ENCODE results near the gene RAB6D.
"Not testable (repeated sequence)": the region's sequence is repeated elsewhere in the genome, so short reads cannot be mapped to it uniquely, and the experiment has no call there.

RAB6D gene

DNA sequence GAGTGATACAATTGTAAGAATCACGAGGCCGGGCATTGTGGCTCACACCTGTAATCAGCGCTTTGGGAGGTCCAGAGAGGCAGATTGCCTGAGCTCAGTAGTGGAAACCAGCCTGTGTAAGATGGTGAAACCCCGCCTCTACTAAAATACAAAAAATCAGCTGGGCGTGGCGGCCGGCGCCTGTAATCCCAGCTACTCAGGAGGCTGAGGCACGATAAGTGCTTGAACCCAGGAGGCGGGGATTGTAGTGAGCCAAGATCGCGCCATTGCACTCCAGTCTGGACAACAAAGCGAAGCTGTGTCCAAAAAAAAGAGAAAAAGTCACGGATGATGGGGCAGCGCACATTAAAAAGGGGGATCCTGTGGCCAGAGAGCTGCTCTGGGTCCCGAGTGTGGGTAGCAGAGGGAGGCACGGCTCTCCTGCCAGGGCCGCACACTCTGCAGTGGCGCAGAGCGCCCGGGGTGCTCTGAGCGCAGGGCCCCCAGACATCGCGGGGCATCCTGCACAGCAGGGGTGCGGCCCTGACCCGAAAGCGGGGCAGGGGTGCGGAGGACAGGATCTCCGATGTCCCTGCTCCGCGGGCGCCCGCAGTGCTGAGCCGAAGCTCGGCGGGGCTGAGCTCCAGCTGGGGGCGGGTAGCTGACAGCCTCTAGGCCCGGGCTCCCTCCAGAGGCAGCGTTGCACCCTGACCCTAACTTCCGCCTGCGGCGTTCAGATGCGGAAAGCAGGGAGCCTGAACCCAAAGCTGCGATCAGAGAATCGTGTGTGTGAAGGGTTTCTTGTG lies 30.4 kb upstream of the RAB6D start:
- Histone ChIP-seq H3K4me1 (ENCODE audit: control insufficient read depth, insufficient read depth, low read length) (no peaks in the 10 kb centered on the region), H3K36me3 (ENCODE audit: control insufficient read depth, insufficient read depth, low read length) (no peaks in the 10 kb centered on the region), H3K4me3 (ENCODE audit: low read depth, low read length) (peak overlapping the region; percentile 65), H3K9me3 (ENCODE audit: control insufficient read depth, insufficient read depth, low read length) (no peaks in the 10 kb centered on the region), H3K27me3 (ENCODE audit: control insufficient read depth, insufficient read depth, low read length) (peaks cover 18% of the 10 kb centered on the region), H3K27ac (ENCODE audit: low read depth, low read length) (no peak overlapping the region), H3K9ac (ENCODE audit: low read depth, low read length) (0 out of 2 replicates have a peak overlapping the region, but pooled peaks have one; percentile 3)

DNA sequence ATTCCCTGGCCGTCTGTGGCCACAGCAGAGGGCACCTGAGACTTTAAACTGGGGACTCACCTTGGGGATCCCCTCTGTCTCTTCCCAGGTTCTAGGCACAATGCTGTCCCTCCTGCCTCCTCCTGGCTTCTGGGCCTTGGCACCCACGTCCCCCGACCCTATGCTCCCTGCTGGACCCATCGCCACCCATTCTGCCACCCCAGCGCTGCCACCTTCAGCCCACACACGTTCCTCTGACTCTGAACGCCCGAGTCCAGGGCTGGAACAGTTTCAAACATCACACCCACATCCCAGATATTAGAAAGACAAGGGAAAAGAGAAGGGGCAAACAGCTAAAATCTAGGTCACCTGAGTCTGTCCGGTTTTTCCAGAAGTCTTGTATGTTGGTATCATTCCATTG lies 28.0 kb upstream of the RAB6D start:
- H3K36me3 ChIP-seq (ENCODE audit: control insufficient read depth, insufficient read depth, low read length); H3K27ac ChIP-seq (ENCODE audit: low read depth, low read length); H3K9ac ChIP-seq (ENCODE audit: low read depth, low read length); H3K4me3 ChIP-seq (ENCODE audit: low read depth, low read length); H3K9me3 ChIP-seq (ENCODE audit: control insufficient read depth, insufficient read depth, low read length); H3K4me1 ChIP-seq (ENCODE audit: control insufficient read depth, insufficient read depth, low read length): not testable (repeated sequence)
- peaks cover 18% of the 10 kb centered on the region for H3K27me3 ChIP-seq (ENCODE audit: control insufficient read depth, insufficient read depth, low read length)

DNA sequence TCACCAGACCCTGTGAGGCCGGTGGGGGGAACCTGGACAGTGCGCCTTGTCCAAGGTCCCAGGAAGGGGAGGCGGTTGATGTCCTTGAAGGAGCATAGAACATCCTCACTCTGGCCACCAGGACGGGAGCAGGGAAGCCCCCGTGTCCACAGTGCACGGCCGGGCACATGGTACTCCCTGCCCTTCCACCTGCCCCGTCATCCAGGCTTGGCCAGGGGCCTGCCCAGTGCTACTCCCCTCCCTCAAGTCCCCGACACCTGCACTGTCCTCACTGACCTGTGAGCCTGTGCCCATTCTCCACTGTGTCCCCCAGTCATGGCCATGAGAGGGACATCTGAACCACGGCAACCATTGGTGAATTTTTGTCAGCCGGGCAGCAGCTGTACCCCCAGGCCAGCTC lies 27.5 kb upstream of the RAB6D start:
- not testable (repeated sequence) for H3K4me1 ChIP-seq (ENCODE audit: control insufficient read depth, insufficient read depth, low read length); H3K9ac ChIP-seq (ENCODE audit: low read depth, low read length); H3K27ac ChIP-seq (ENCODE audit: low read depth, low read length); H3K4me3 ChIP-seq (ENCODE audit: low read depth, low read length); H3K36me3 ChIP-seq (ENCODE audit: control insufficient read depth, insufficient read depth, low read length); H3K9me3 ChIP-seq (ENCODE audit: control insufficient read depth, insufficient read depth, low read length)
- peaks cover 18% of the 10 kb centered on the region for H3K27me3 ChIP-seq (ENCODE audit: control insufficient read depth, insufficient read depth, low read length)

DNA sequence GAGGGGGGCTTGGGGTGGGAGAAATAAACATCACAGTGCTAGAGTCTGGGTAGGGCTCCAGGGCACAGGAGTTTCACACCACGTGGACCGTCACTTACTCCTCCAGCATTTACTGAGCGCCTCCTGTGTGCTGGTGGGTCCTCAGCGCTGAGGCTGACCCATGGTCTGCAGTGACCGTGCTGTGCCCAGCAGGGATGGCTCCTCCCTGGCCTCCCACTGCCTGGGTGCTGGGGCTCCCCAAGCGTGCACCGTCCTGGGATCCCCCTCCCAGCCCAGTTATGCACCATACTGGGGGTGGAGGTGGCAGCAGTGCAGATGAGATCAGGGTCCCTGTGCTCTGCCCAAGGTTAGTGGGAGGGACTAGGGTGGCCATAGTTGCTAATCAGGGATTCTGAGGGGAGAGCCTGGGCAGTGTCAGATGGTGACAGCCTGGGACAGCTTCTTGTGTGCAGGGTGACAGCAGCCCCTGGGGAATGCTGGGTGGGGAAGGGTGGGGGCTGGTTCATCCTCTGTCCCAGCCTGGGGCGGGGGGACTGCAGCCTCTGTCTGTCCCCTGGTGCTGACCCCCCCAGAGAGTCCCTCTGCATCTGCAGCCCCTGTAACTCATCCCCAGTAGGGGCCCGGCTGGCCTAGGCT lies 26.6 kb upstream of the RAB6D start:
- not testable (repeated sequence) for H3K36me3 ChIP-seq (ENCODE audit: control insufficient read depth, insufficient read depth, low read length); H3K9ac ChIP-seq (ENCODE audit: low read depth, low read length); H3K4me3 ChIP-seq (ENCODE audit: low read depth, low read length); H3K27ac ChIP-seq (ENCODE audit: low read depth, low read length); H3K4me1 ChIP-seq (ENCODE audit: control insufficient read depth, insufficient read depth, low read length); H3K9me3 ChIP-seq (ENCODE audit: control insufficient read depth, insufficient read depth, low read length)
- peaks cover 18% of the 10 kb centered on the region for H3K27me3 ChIP-seq (ENCODE audit: control insufficient read depth, insufficient read depth, low read length)

GRCh38 chr2:131389657-131390056 lies 25.7 kb upstream of the RAB6D start:
- Histone ChIP-seq H3K4me1 (ENCODE audit: control insufficient read depth, insufficient read depth, low read length) (no peaks in the 10 kb centered on the region), H3K9ac (ENCODE audit: low read depth, low read length) (no peak overlapping the region), H3K27ac (ENCODE audit: low read depth, low read length) (no peak overlapping the region), H3K27me3 (ENCODE audit: control insufficient read depth, insufficient read depth, low read length) (peaks cover 11% of the 10 kb centered on the region), H3K36me3 (ENCODE audit: control insufficient read depth, insufficient read depth, low read length) (no peaks in the 10 kb centered on the region), H3K4me3 (ENCODE audit: low read depth, low read length) (no peak overlapping the region), H3K9me3 (ENCODE audit: control insufficient read depth, insufficient read depth, low read length) (no peaks in the 10 kb centered on the region)

DNA sequence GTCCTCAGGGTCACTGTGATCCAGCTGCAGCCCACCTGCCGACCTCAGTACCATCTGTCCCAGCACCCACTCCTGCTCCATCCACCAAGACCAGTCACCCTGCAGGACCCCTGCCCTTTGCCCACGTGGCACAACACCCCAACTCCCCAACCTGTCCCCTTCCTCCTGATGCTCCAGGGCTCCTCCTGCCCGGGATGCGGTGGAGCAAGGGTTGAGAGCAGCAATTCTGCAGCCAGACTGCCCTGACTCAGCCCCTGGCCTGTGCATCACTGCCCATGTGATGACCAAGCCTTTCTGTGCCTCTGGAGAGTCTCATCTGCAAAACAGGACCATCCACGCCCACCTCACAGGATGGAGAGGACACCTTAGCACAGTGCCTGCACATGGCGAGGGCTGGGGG lies 24.9 kb upstream of the RAB6D start:
- not testable (repeated sequence) for H3K4me1 ChIP-seq (ENCODE audit: control insufficient read depth, insufficient read depth, low read length); H3K36me3 ChIP-seq (ENCODE audit: control insufficient read depth, insufficient read depth, low read length); H3K9ac ChIP-seq (ENCODE audit: low read depth, low read length); H3K27ac ChIP-seq (ENCODE audit: low read depth, low read length); H3K4me3 ChIP-seq (ENCODE audit: low read depth, low read length); H3K27me3 ChIP-seq (ENCODE audit: control insufficient read depth, insufficient read depth, low read length); H3K9me3 ChIP-seq (ENCODE audit: control insufficient read depth, insufficient read depth, low read length)

DNA sequence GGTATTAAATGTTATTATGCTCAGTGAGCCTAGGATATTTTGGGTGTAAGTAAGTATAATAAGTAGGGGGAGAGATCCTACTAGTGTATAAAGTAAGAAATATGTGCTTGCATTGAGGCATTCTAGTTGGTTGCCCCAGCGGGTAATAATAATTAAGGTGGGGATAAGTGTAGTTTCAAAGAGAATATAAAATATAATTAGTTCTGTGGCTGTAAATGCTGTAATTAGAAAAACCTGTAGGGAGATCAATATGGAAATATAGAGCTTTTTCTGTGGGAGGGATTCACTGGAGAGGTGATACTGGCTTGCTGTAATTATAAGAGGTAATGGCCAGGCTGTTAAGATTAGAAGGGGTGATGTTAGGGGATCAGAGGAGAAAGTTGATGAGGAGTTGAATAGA lies 9.1 kb upstream of the RAB6D start:
- H3K27ac ChIP-seq (ENCODE audit: low read depth, low read length); H3K4me3 ChIP-seq (ENCODE audit: low read depth, low read length); H3K27me3 ChIP-seq (ENCODE audit: control insufficient read depth, insufficient read depth, low read length); H3K36me3 ChIP-seq (ENCODE audit: control insufficient read depth, insufficient read depth, low read length); H3K9me3 ChIP-seq (ENCODE audit: control insufficient read depth, insufficient read depth, low read length); H3K4me1 ChIP-seq (ENCODE audit: control insufficient read depth, insufficient read depth, low read length); H3K9ac ChIP-seq (ENCODE audit: low read depth, low read length): not testable (repeated sequence)

DNA sequence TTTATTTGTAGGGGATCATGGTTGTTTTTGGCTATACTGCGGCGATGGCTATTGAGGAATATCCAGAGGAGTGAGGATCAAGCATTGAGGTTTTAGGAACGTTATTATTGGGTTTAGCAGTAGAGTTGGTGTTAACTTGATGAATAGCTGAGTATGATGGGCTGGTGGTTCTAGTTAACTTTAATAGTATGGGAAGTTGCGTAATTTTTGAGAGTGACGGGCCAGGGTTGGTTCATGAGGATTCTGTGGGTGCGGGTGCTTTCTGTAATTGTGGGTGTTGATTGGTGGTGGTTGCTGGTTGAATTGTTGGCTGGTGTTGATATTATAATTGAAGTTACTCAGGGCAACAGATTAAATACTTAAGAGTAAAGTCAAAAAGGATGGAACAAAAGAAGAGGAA lies 6.0 kb upstream of the RAB6D start:
- Histone ChIP-seq H3K27ac (ENCODE audit: low read depth, low read length) (no peak overlapping the region), H3K4me3 (ENCODE audit: low read depth, low read length) (no peak overlapping the region), H3K27me3 (ENCODE audit: control insufficient read depth, insufficient read depth, low read length) (peaks cover 6% of the 10 kb centered on the region), H3K36me3 (ENCODE audit: control insufficient read depth, insufficient read depth, low read length) (no peaks in the 10 kb centered on the region), H3K9me3 (ENCODE audit: control insufficient read depth, insufficient read depth, low read length) (no peaks in the 10 kb centered on the region), H3K9ac (ENCODE audit: low read depth, low read length) (no peak overlapping the region), H3K4me1 (ENCODE audit: control insufficient read depth, insufficient read depth, low read length) (no peaks in the 10 kb centered on the region)

GRCh38 chr2:131368493-131369066 lies 4.6 kb upstream of the RAB6D start:
- H3K4me3 ChIP-seq (ENCODE audit: low read depth, low read length); H3K9me3 ChIP-seq (ENCODE audit: control insufficient read depth, insufficient read depth, low read length); H3K36me3 ChIP-seq (ENCODE audit: control insufficient read depth, insufficient read depth, low read length); H3K4me1 ChIP-seq (ENCODE audit: control insufficient read depth, insufficient read depth, low read length); H3K27ac ChIP-seq (ENCODE audit: low read depth, low read length); H3K9ac ChIP-seq (ENCODE audit: low read depth, low read length): not testable (repeated sequence)
- H3K27me3 ChIP-seq (ENCODE audit: control insufficient read depth, insufficient read depth, low read length), result peaks cover 18% of the 10 kb centered on the region

DNA sequence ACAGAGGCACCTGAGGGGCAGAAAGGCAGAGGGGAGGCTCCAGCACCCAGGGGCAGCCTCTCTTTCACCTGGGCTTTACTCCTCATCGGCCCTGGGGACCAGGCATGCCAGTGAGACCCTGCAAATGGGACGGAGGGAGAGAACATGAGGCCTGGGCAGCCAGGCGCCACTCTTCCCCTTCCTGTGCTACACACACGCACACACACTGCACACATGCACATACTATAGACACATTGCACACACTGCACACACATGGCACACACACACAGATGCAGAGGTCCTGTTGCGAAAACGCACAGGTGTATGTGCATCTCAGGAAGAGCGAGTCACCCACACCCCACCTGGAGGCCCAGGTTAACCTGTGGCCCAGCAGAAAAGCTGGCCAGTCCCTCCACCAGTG lies 3.4 kb upstream of the RAB6D start:
- H3K4me1 ChIP-seq (ENCODE audit: control insufficient read depth, insufficient read depth, low read length), result no peaks in the 10 kb centered on the region
- H3K27me3 ChIP-seq (ENCODE audit: control insufficient read depth, insufficient read depth, low read length), result peaks cover 26% of the 10 kb centered on the region
- H3K9ac ChIP-seq (ENCODE audit: low read depth, low read length), result no peak overlapping the region
- no peak overlapping the region for H3K4me3 ChIP-seq (ENCODE audit: low read depth, low read length)
- no peaks in the 10 kb centered on the region for H3K36me3 ChIP-seq (ENCODE audit: control insufficient read depth, insufficient read depth, low read length)
- H3K9me3 ChIP-seq (ENCODE audit: control insufficient read depth, insufficient read depth, low read length), result no peaks in the 10 kb centered on the region
- H3K27ac ChIP-seq (ENCODE audit: low read depth, low read length), result no peak overlapping the region

GRCh38 chr2:131366643-131367042 lies 2.7 kb upstream of the RAB6D start:
- peaks cover 31% of the 10 kb centered on the region for H3K27me3 ChIP-seq (ENCODE audit: control insufficient read depth, insufficient read depth, low read length)

More at GRCh38 chr2:131366643-131367042, 2.7 kb upstream of the RAB6D start:
- Histone ChIP-seq H3K27ac (ENCODE audit: low read depth, low read length) (no peak overlapping the region), H3K36me3 (ENCODE audit: control insufficient read depth, insufficient read depth, low read length) (no peaks in the 10 kb centered on the region), H3K9me3 (ENCODE audit: control insufficient read depth, insufficient read depth, low read length) (no peaks in the 10 kb centered on the region), H3K4me3 (ENCODE audit: low read depth, low read length) (no peak overlapping the region), H3K4me1 (ENCODE audit: control insufficient read depth, insufficient read depth, low read length) (no peaks in the 10 kb centered on the region), H3K9ac (ENCODE audit: low read depth, low read length) (no peak overlapping the region)

All from HUES48 (cell line).